HG03064 (cell line): ENCODE measurements around the gene HCN3.
"Not testable (repeated sequence)": the region's sequence is repeated elsewhere in the genome, so short reads cannot be mapped to it uniquely, and the experiment has no call there.

ENCODE experiments used
- ATAC-seq: cut with Tn5 transposase; IDR thresholded peaks from one replicate; pipeline ENCODE4 v1.9.1; 2021; ENCODE audit warnings: low read depth; ENCODE audit not compliant: unreplicated experiment

Gene HCN3

DNA sequence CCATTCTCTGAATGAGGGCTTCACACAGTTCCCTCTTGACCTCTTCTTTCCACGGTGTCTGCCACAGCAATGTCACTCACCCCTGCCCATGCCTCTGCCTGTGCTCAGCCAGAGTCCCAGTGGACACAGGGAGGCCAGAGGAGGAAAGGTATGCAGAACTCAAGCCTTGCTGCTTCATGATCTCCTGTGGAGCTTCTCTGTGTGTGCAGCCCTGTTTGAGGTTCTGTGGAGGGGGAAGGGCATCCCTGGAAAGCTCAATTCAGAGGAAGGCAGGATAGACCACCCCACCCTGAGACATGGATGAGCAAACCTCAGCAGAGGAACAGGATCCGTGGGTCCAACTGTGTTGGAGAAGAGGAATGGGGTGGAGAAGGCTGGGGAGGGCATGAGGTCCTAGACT, 2.0 kb downstream of the HCN3 start:
- no peak for ATAC-seq

DNA sequence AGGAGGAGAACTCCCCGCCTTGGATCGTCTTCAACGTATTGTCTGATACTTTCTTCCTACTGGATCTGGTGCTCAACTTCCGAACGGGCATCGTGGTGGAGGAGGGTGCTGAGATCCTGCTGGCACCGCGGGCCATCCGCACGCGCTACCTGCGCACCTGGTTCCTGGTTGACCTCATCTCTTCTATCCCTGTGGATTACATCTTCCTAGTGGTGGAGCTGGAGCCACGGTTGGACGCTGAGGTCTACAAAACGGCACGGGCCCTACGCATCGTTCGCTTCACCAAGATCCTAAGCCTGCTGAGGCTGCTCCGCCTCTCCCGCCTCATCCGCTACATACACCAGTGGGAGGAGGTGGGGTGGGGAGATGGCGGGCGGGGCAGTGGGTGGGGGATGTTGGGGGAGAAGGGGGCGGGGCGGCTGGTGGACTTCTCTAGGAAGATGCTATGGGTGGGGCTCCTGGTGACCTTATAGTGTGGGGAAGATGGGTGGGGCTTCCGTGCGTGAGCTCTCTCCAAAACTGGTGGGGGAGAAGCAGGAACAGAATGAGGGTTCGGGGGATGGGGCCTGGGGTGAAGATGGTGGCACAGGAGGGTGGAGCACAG, 5.3 kb downstream of the HCN3 start:
- no peak for ATAC-seq

DNA sequence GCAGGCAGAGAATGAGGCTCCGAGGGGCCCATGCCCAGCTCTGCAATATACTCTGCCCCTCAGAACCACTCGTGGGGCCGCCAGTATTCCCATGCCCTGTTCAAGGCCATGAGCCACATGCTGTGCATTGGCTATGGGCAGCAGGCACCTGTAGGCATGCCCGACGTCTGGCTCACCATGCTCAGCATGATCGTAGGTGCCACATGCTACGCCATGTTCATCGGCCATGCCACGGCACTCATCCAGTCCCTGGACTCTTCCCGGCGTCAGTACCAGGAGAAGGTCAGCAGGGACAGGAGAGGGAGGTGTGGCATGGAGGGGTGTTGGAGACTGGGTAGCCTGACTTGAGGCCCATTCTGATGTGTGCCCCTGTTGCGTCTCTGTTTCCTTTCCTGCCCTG, 7.2 kb downstream of the HCN3 start:
- ATAC-seq = no peak

DNA sequence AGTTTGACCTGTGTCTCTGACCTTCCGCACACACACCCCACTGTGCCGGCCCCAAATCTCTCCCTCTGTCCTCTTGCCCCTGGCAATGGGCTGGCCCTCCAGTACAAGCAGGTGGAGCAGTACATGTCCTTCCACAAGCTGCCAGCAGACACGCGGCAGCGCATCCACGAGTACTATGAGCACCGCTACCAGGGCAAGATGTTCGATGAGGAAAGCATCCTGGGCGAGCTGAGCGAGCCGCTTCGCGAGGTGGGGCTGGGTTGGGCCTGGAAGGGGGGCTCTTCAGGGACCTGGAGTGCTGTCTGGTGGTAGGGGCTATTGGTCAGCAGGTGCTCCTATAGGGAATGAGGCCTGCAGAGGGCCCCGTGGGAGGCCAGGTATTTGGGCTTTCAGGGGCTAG, 7.8 kb downstream of the HCN3 start:
- ATAC-seq = no peak

GRCh38 chr1:155285631-155286044, 8.4 kb downstream of the HCN3 start:
- no peak for ATAC-seq

GRCh38 chr1:155286544-155286943, 9.3 kb downstream of the HCN3 start:
- no peak for ATAC-seq

GRCh38 chr1:155287987-155288543, 10.8 kb downstream of the HCN3 start:
- ATAC-seq = no peak

GRCh38 chr1:155291006-155291405, 13.7 kb downstream of the HCN3 start:
- ATAC-seq = not testable (repeated sequence)

GRCh38 chr1:155293086-155293749, 16.0 kb downstream of the HCN3 start:
- ATAC-seq = no peak

DNA sequence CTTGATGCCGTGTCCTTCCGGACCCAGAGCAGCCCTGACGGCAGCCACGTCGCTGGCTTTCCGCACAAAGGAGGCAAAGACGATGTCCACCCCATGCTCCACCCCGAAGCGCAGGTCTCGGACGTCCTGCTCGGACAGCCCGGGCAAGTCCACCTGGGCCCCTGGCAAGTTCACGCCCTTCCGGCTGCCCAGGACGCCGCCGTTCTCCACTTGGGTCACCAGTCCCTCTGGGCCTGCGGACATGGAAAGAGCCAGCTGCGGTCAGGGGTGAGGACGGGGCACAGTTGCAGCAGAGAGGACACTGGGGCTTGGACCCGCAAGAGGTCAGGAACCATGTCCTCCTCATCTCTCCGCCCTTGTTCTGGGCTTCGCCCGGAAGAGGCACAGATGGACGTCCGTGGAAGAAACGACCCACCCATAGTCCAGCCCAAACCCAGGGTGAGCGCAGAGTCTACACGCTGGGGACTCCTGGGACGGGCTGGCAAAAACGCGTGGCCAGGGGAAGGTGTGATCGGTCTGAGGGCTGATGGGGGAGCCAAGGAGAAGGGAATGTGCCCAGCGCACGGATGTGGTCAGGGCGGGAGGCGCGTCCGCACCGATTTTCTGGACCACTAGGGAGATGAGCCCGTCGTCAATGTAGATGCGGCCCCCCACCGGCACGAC, 17.4 kb downstream of the HCN3 start:
- ATAC-seq = no peak

DNA sequence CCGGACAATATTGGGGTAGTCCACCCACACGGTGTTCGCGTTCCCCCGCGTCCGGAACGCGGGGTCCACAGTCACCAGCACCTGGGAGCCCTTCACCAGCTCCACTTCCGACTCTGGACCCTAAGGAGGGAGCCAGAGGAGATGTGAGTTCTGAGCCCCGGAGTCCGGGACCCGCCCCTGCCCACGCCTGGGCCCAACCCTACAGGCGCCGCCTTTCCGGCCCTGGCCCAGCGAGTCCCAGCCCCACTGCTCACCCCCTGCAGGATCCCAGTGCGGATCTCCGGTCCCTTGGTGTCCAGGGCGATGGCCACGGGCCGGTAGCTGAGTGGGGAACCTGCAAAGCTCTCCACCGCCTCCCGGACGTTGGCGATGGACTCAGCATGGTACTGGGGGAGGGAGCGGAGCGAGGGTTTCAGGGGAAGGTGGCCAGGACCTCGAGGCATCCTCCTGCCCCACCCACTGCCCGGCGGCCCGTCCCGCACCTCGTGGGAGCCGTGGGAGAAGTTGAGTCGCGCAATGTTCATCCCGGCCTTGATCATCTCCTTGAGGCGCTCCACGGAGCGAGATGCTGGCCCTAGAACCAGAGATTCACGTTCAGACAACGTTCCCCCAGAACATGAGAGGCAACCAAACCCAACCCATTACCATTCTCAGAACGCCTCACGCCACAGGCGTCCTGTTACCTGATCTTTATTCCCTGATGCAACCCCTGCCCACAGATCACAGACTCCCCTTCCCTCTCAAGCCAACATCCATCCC, 18.1 kb downstream of the HCN3 start:
- no peak for ATAC-seq

DNA sequence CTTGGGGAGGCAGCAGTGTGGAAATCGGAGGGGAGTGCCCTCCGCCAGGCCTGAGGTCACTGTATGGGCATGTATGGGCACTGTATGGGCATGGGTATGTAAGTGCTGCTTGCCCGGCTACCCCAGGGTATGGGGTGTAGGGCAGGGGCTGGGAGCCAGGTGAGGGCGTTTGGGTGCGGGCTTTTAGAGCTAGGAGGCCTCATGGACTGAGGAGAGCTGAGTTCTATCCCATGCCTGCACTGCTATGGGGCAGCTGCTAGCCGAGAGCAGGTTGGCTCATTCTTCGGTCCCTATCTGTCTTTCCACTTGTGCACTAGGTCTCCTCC, 18.6 kb downstream of the HCN3 start:
- ATAC-seq = no peak

DNA sequence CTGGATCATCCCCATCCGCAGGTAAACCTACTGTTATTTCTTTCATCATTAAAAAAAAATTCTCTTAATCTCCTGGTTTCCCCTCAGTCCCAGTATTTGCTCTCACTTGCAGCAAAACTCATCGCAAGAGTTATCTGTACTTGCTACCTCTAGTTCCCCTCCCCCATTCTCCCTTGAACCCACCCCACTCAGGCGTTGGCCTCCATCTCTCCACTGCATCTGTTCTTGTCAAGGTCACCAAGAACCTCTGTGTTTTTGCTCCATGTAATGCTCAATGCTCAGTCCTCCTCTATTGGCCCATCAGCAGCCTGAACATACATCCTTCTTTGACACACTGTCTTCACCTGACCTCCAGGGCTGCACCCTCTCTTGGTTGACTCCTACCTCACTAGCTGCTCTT, 19.4 kb downstream of the HCN3 start:
- ATAC-seq = no peak

DNA sequence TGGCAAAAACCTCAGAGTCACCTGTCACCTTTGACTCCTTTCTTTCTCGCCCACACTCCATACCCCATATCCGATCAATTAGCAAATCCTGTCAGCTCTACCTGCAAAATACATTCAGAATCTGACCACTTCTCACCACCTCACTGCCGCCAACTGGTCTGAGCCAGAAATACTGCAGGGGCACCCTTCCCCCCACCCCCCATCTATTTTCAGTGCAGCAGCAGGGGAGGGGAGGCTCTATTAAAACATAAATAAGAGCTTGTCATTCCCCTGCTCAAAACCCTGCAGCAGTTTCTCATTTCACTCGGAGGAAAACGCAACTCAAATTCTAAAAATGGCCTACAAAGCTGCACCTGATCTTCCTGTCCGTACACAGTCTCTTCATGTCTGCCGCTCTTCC, 20.1 kb downstream of the HCN3 start:
- no peak for ATAC-seq

DNA sequence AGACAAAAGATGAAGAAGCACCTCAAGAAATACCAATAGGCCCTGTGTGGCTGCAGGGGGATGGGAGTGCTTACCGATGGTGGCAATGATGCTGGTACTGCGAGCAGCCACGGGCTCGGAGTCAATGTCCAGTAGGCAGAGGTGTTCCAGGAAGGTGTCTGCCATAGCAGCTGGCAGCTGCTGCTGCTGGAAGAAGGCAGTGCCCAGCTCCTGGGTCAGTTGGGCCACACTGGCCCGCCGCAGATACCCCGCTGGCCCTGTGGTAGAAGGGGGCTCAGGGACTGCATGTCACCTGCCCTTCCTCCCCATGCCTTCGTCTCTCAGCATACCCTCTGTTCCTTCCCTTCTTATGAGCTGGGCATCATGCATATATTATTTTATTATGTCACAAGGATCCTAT, 22.8 kb downstream of the HCN3 start:
- no peak for ATAC-seq

DNA sequence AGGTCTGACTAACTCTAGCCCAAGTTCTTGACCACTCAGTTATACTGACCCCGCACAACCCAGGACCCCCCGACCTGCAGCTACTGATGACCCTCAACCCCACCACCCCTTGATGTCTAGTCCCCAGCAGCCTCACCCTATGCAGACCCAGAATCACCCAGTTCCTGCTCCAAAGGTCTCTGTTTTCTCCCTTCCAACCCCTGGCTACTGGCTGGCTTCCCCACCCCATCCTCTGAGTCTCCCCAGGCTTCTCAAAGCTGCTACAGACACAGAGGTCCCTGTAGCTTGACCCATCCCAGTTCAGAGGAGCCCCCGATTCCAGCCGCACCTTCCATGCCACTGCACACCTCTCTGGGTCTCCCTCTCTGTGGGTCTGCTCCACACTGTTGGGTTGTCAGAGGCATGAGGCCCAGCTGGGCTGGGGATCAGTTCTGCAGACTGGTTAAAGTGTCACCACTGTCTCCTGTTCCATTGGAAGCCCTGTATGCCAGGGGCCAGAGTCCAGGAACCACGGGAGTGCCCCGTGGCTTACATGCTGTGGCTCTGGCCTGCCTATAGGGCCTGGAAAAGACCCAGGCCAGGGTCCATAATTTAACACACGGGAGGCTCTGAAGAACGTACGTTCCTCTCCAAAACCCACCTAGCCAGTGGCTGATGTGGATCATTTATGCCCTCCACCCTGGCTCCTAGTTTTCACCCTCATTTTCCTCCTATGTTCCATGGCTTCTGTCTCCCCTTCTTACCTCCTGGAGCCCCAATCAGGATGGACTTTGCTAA, 23.5 kb downstream of the HCN3 start:
- ATAC-seq = no peak

- ATAC-seq = no peak
Observed at GRCh38 chr1:155301342-155301841, 24.1 kb downstream of the HCN3 start, which contains the start of gene PKLR. Gene PKLR (minus strand): TSS chr1:155301438. CDS start chr1:155301395, 43 bp downstream.

GRCh38 chr1:155304558-155305063, 27.3 kb downstream of the HCN3 start:
- ATAC-seq = no peak

DNA sequence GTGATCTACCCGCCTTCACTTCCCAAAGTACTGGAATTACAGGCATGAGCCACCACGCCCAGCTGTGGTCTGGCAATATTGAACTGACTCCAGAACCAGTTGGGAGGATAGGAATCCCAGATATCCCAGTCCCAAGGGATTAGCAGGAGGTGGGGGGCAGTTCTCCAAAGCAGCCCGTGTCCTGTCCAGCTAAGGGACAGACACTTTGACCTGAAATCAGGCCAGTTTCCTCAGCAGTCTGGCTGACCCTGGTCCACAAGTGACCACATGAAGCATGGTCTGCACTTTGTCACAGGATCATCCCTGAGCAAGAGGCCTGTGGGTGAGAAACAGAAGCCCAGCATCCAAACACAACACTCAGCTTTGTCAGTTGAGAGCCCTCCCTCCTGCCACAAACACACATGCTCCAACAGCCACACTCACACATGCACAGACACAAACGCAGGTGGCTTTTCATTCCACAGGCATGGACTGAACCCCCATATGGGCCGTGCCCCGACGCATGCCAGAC, 28.7 kb downstream of the HCN3 start:
- ATAC-seq = no peak

- no peak for ATAC-seq
Observed at GRCh38 chr1:155307247-155307740, 30.0 kb downstream of the HCN3 start.
